SU-DHL-6 (cell line): ENCODE results near the gene CACNA2D4.

Experiments used
- EZH2phosphoT487 ChIP-seq: fragments of 200-600 bp; sonication (generic), shearing (Covaris generic); conservative IDR thresholded peaks from 2 replicates; pipeline ENCODE4 v1.6.1; 2018; ENCODE audit warnings: mild to moderate bottlenecking, antibody characterized with exemption, low read length, moderate library complexity, mixed read lengths
- TF ChIP-seq, protein P1 (sequence below): fragments of 200-600 bp; sonication (generic); IDR thresholded peaks from one replicate; pipeline ENCODE4 v1.5.1; 2017; ENCODE audit warnings: antibody characterized with exemption, mild to moderate bottlenecking, low read length, moderate library complexity; ENCODE audit not compliant: insufficient read depth, poor library complexity, severe bottlenecking

DNA sequence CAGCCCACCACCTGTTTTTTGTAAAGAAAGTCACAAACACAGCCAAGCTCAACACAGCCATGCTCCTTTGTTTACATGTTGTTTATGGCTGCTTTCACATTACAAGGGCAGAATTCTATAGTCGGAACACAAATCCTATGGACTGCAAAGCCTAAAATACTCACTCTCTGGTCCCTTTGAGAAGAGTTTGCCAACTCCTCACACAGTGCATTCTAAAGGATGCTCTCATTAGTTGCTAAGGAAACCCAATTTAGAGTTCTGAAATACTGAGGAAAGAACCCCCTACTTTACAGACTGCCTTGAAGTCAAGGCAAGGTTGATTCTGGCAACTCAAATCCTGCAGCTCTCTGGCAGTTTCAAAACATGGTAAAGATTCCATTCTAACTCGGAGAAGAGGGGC, 47.5 kb upstream of the CACNA2D4 start:
- TF ChIP-seq EZH2phosphoT487 = no peak
- TF ChIP-seq, protein P1, sequence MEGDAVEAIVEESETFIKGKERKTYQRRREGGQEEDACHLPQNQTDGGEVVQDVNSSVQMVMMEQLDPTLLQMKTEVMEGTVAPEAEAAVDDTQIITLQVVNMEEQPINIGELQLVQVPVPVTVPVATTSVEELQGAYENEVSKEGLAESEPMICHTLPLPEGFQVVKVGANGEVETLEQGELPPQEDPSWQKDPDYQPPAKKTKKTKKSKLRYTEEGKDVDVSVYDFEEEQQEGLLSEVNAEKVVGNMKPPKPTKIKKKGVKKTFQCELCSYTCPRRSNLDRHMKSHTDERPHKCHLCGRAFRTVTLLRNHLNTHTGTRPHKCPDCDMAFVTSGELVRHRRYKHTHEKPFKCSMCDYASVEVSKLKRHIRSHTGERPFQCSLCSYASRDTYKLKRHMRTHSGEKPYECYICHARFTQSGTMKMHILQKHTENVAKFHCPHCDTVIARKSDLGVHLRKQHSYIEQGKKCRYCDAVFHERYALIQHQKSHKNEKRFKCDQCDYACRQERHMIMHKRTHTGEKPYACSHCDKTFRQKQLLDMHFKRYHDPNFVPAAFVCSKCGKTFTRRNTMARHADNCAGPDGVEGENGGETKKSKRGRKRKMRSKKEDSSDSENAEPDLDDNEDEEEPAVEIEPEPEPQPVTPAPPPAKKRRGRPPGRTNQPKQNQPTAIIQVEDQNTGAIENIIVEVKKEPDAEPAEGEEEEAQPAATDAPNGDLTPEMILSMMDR = no peak
